Naive thymus-derived CD4-positive, alpha-beta T cell (primary cell): ENCODE results near the gene ANKRD17. TPM values are rescaled to one million over a fixed set of nuclear protein-coding genes. Genes with fewer than 3 reads are reported as not detected.
"Not testable (repeated sequence)": the region's sequence is repeated elsewhere in the genome, so short reads cannot be mapped to it uniquely, and the experiment has no call there.

Experiments
- ATAC-seq: fragments of 150-1000 bp; cut with Tn5 transposase; 2 replicates; pipeline ENCODE4 v1.10.0; 2021; ENCODE audit warnings: mild to moderate bottlenecking, moderate library complexity
- CTCF ChIA-PET: fragments of 350-600 bp; sonication (Branson Sonifier 250); formaldehyde crosslinking; loops from one replicate; lab custom pipeline; 2021; ENCODE audit warnings: antibody characterized with exemption; lab: Charles Lee
- POLR2A ChIA-PET: fragments of 350-600 bp; sonication (Branson Sonifier 250); formaldehyde crosslinking; loops from one replicate; lab custom pipeline; 2021; ENCODE audit warnings: antibody characterized with exemption, inconsistent platforms; lab: Charles Lee
- DNase-seq, 9 donors: peaks; one replicate each; pipeline versions ENCODE4 v3.0.0 to v3.0.0-alpha.2; 2020 to 2022; ENCODE audit warnings: mixed read lengths in 1 of 9
- H3K27ac ChIP-seq: one replicate; pipeline ENCODE4 v1.7.0; 2013; ENCODE audit warnings: mild to moderate bottlenecking, low read depth, low read length, moderate library complexity
- H3K27me3 ChIP-seq, 2 donors: one replicate each; pipeline ENCODE4 v1.7.0; 2013; ENCODE audit warnings: low read length in 2 of 2, mild to moderate bottlenecking in 2 of 2, moderate library complexity in 2 of 2; ENCODE audit not compliant: control insufficient read depth in 2 of 2, insufficient read depth in 2 of 2
- H3K36me3 ChIP-seq, 3 experiments: 1 replicate in 2 of 3; 2 replicates in 1 of 3; pipeline ENCODE4 v1.7.0; 2013; ENCODE audit warnings: low read length in 3 of 3, mild to moderate bottlenecking in 3 of 3, moderate library complexity in 1 of 3; ENCODE audit not compliant: insufficient read depth in 3 of 3, control insufficient read depth in 2 of 3
- H3K4me1 ChIP-seq, 2 donors: one replicate each; pipeline ENCODE4 v1.7.0; 2013; ENCODE audit warnings: low read length in 2 of 2, mild to moderate bottlenecking in 2 of 2, moderate library complexity in 1 of 2; ENCODE audit not compliant: control insufficient read depth in 2 of 2, insufficient read depth in 2 of 2
- H3K4me3 ChIP-seq: 2 replicates; pipeline ENCODE4 v1.7.0; 2013; ENCODE audit warnings: mild to moderate bottlenecking, low read length
- H3K9me3 ChIP-seq, 3 experiments: 1 replicate in 2 of 3; 2 replicates in 1 of 3; pipeline ENCODE4 v1.7.0; 2013; ENCODE audit warnings: low read length in 3 of 3; ENCODE audit not compliant: control insufficient read depth in 2 of 3
- H3K27ac Mint-ChIP-seq, 9 donors: one replicate each; pipeline ENCODE4 v1.8.0; 2020 to 2022; ENCODE audit warnings: mixed read lengths in 9 of 9, mild to moderate bottlenecking in 8 of 9, moderate library complexity in 5 of 9, inconsistent platforms in 2 of 9
- H3K27me3 Mint-ChIP-seq, 5 donors: one replicate each; pipeline ENCODE4 v1.8.0; 2021 to 2022; ENCODE audit warnings: mixed read lengths in 5 of 5, mild to moderate bottlenecking in 1 of 5
- H3K36me3 Mint-ChIP-seq, 5 donors: one replicate each; pipeline ENCODE4 v1.8.0; 2020 to 2022; ENCODE audit warnings: mixed read lengths in 5 of 5, mild to moderate bottlenecking in 3 of 5, inconsistent platforms in 1 of 5
- H3K4me1 Mint-ChIP-seq, 7 donors: one replicate each; pipeline ENCODE4 v1.8.0; 2020 to 2022; ENCODE audit warnings: mixed read lengths in 7 of 7, mild to moderate bottlenecking in 3 of 7, inconsistent platforms in 1 of 7
- H3K4me3 Mint-ChIP-seq, 10 donors: one replicate each; pipeline ENCODE4 v1.8.0; 2020 to 2022; ENCODE audit warnings: mild to moderate bottlenecking in 10 of 10, mixed read lengths in 10 of 10, moderate library complexity in 6 of 10, inconsistent platforms in 2 of 10
- H3K9me3 Mint-ChIP-seq, 11 donors: one replicate each; pipeline ENCODE4 v1.8.0; 2020 to 2022; ENCODE audit warnings: mixed read lengths in 11 of 11, mild to moderate bottlenecking in 4 of 11, inconsistent platforms in 1 of 11, moderate library complexity in 1 of 11
- intact Hi-C, 2 donors: fragments of 100-400 bp; cut with micrococcal nuclease; formaldehyde crosslinking; loops; one replicate each; pipeline ENCODE4 v1.15.1; 2023
- polyA plus RNA-seq, 2 donors: library from polyadenylated mRNA; unstranded; fragments of 300-500 nt; fragmentation: Illumina TruSeq; gene quantifications; one replicate each; pipeline ENCODE4 v1.2.3, GENCODE V29; 2021
- total RNA-seq, 6 experiments: library from RNA in 5 of 6; stranded (reverse) in 5 of 6; gene quantifications; 1 replicate in 5 of 6; 2 replicates in 1 of 6; pipeline ENCODE4 v1.2.3 and lab custom pipeline; 2021 to 2026

ANKRD17 gene
- total and polyA plus RNA-seq, 7 experiments from 2014 or later: 13.1 to 67.5 (median 54.8) TPM

GRCh38 chr4:73258436-73258685 lies 237 bp downstream of the ANKRD17 start:
- peaks cover 37 to 90% (median 71%) of the 10 kb centered on the region in 7 donors for H3K4me1 Mint-ChIP-seq
- peak in 2 of 9 donors; percentile 71 to 73 for DNase-seq

GRCh38 chr4:73257651-73258435 lies 755 bp downstream of the ANKRD17 start:
- ATAC-seq (peak; percentile 9), DNase-seq (peak in 5 of 9 donors; percentile 3 to 20 (median 12))
- no peaks in the 10 kb centered on the region for H3K27me3 ChIP-seq
- peak overlapping the region; percentile 81 for H3K4me3 ChIP-seq
- peaks cover 6 to 45% of the 10 kb centered on the region in 2 donors for H3K4me1 ChIP-seq
- H3K36me3 Mint-ChIP-seq: peaks cover 0 to 10% (median 0%) of the 10 kb centered on the region in 5 donors
- peaks cover 37 to 90% (median 76%) of the 10 kb centered on the region in 7 donors for H3K4me1 Mint-ChIP-seq
- H3K27me3 Mint-ChIP-seq: no peaks in the 10 kb centered on the region
- intact Hi-C loops: loop anchor here (1.0 to 10.0 kb wide), 13 partner anchors 71 to 1139 kb away; partner anchors contain the start of gene MTHFD2L (in 1 of the 2)
- H3K36me3 ChIP-seq: peaks cover 0 to 9% (median 6%) of the 10 kb centered on the region in 3 experiments
- H3K4me3 Mint-ChIP-seq: peak overlapping the region; percentile 98 to 100 (median 99)
- ChIA-PET CTCF (interaction anchor here (0.7 to 1.0 kb wide), 5 partner anchors 35 to 200 kb away, joined by 3 to 4 read pairs (median 3); no protein-coding TSS in a partner anchor), POLR2A (interaction anchor here (1.1 to 7.0 kb wide), 4 partner anchors 34 to 188 kb away, joined by 3 to 84 read pairs (median 10); partner anchors contain the start of gene COX18)
- peaks cover 0 to 6% (median 0%) of the 10 kb centered on the region in 11 donors for H3K9me3 Mint-ChIP-seq
- no peaks in the 10 kb centered on the region for H3K9me3 ChIP-seq
- peak overlapping the region; percentile 96 to 100 (median 100) for H3K27ac Mint-ChIP-seq
- H3K27ac ChIP-seq: peak overlapping the region; percentile 98

More at GRCh38 chr4:73258436-73258685, 237 bp downstream of the ANKRD17 start:
- CTCF ChIA-PET: interaction anchor here (0.9 to 1.0 kb wide), 2 partner anchors 35 to 200 kb away, joined by 3 to 4 read pairs; no protein-coding TSS in a partner anchor
- H3K4me1 ChIP-seq: peaks cover 6 to 45% of the 10 kb centered on the region in 2 donors
- H3K36me3 ChIP-seq: peaks cover 0 to 9% (median under 1%) of the 10 kb centered on the region in 3 experiments
- H3K9me3 ChIP-seq: no peaks in the 10 kb centered on the region
- peak overlapping the region; percentile 81 for H3K4me3 ChIP-seq
- H3K27ac Mint-ChIP-seq: peak overlapping the region; percentile 99 to 100 (median 100)
- H3K36me3 Mint-ChIP-seq: peaks cover 0 to 5% (median 0%) of the 10 kb centered on the region in 5 donors
- peak overlapping the region; percentile 98 to 100 (median 99) for H3K4me3 Mint-ChIP-seq
- H3K27ac ChIP-seq: peak overlapping the region; percentile 98
- peaks cover 0 to 6% (median 0%) of the 10 kb centered on the region in 11 donors for H3K9me3 Mint-ChIP-seq
- peak; percentile 49 for ATAC-seq
- H3K27me3 Mint-ChIP-seq: no peaks in the 10 kb centered on the region
- POLR2A ChIA-PET: interaction anchor here (1.3 to 7.0 kb wide), 5 partner anchors 8 to 189 kb away, joined by 3 to 84 read pairs (median 6); partner anchors contain the start of gene COX18
- no peaks in the 10 kb centered on the region for H3K27me3 ChIP-seq
- intact Hi-C loops: loop anchor here (1.0 to 10.0 kb wide), 8 partner anchors 116 to 1139 kb away; partner anchors contain the start of gene MTHFD2L (in 1 of the 2)

GRCh38 chr4:73257234-73257633 lies 1.4 kb downstream of the ANKRD17 start:
- peak overlapping the region; percentile 81 for H3K4me3 ChIP-seq

GRCh38 chr4:73255847-73256246 lies 2.8 kb downstream of the ANKRD17 start:
- H3K4me1 Mint-ChIP-seq: peaks cover 40 to 89% (median 77%) of the 10 kb centered on the region in 7 donors
- not testable (repeated sequence) for H3K27ac ChIP-seq, DNase-seq, H3K4me3 ChIP-seq, H3K27me3 ChIP-seq, H3K9me3 ChIP-seq, ATAC-seq, H3K9me3 Mint-ChIP-seq, H3K27me3 Mint-ChIP-seq
- peak overlapping the region; percentile 10 to 100 (median 98) for H3K4me3 Mint-ChIP-seq
- peak overlapping the region in 2 of 9 donors; percentile 59 to 65 for H3K27ac Mint-ChIP-seq
- ChIA-PET CTCF (interaction anchor here (0.9 to 1.5 kb wide), 4 partner anchors 20 to 549 kb away, joined by 3 to 5 read pairs (median 4); no protein-coding TSS in a partner anchor), POLR2A (interaction anchor here (0.6 to 7.0 kb wide), 3 partner anchors 10 to 186 kb away, joined by 3 to 84 read pairs (median 6); partner anchors contain the start of gene COX18)
- peaks cover 6 to 56% of the 10 kb centered on the region in 2 donors for H3K4me1 ChIP-seq
- intact Hi-C loops: loop anchor here (2.0 to 10.0 kb wide), 8 partner anchors 17 to 1141 kb away; no protein-coding TSS in a partner anchor
- peaks cover 0 to 10% (median 9%) of the 10 kb centered on the region in 3 experiments for H3K36me3 ChIP-seq
- peaks cover 2 to 20% (median 8%) of the 10 kb centered on the region in 5 donors for H3K36me3 Mint-ChIP-seq

More at GRCh38 chr4:73257234-73257633, 1.4 kb downstream of the ANKRD17 start:
- H3K27ac Mint-ChIP-seq: peak overlapping the region; percentile 96 to 100 (median 100)
- intact Hi-C loops: loop anchor here (1.0 to 10.0 kb wide), 11 partner anchors 70 to 1140 kb away; no protein-coding TSS in a partner anchor
- Histone ChIP-seq H3K27ac (peak overlapping the region; percentile 98), H3K27me3 (no peaks in the 10 kb centered on the region), H3K36me3 (peaks cover 0 to 10% (median 9%) of the 10 kb centered on the region in 3 experiments), H3K4me1 (peaks cover 6 to 47% of the 10 kb centered on the region in 2 donors), H3K9me3 (no peaks in the 10 kb centered on the region)
- peak; percentile 50 for ATAC-seq
- ChIA-PET POLR2A (interaction anchor here (0.6 to 7.0 kb wide), 4 partner anchors 36 to 187 kb away, joined by 3 to 84 read pairs (median 3); partner anchors contain the start of gene COX18), CTCF (interaction anchor here (0.6 to 1.2 kb wide), 6 partner anchors 87 to 153 kb away, joined by 3 to 4 read pairs (median 4); no protein-coding TSS in a partner anchor)
- H3K4me3 Mint-ChIP-seq: peak overlapping the region; percentile 98 to 100 (median 99)
- H3K27me3 Mint-ChIP-seq: no peaks in the 10 kb centered on the region
- H3K36me3 Mint-ChIP-seq: peaks cover 0 to 13% (median 1%) of the 10 kb centered on the region in 5 donors
- DNase-seq: peak; percentile 38 to 71 (median 54)
- H3K4me1 Mint-ChIP-seq: peaks cover 39 to 90% (median 79%) of the 10 kb centered on the region in 7 donors
- peaks cover 0 to 6% (median 0%) of the 10 kb centered on the region in 11 donors for H3K9me3 Mint-ChIP-seq

- no peak for ATAC-seq
These were observed 6.6 kb downstream of the ANKRD17 start for GRCh38 chr4:73252001-73252400.

More at GRCh38 chr4:73252001-73252400, 6.6 kb downstream of the ANKRD17 start:
- H3K27ac Mint-ChIP-seq: peak overlapping the region in 1 of 9 donors; percentile 46
- POLR2A ChIA-PET: no interaction called here
- Histone ChIP-seq H3K27ac (no peak overlapping the region), H3K36me3 (peaks cover 0 to 10% (median 0%) of the 10 kb centered on the region in 3 experiments), H3K9me3 (no peaks in the 10 kb centered on the region), H3K27me3 (no peaks in the 10 kb centered on the region), H3K4me3 (no peak overlapping the region), H3K4me1 (peaks cover 5 to 40% of the 10 kb centered on the region in 2 donors)
- no peak for DNase-seq
- H3K4me3 Mint-ChIP-seq: peak overlapping the region in 4 of 10 donors; percentile 36 to 64 (median 46)
- peaks cover 0 to 2% (median 0%) of the 10 kb centered on the region in 11 donors for H3K9me3 Mint-ChIP-seq
- H3K4me1 Mint-ChIP-seq: peaks cover 39 to 94% (median 81%) of the 10 kb centered on the region in 7 donors
- H3K36me3 Mint-ChIP-seq: peaks cover 3 to 39% (median 20%) of the 10 kb centered on the region in 5 donors
- no peaks in the 10 kb centered on the region for H3K27me3 Mint-ChIP-seq
- CTCF ChIA-PET: interaction anchor here (2.1 kb wide), 1 partner anchor 124 kb away, joined by 6 read pairs; no protein-coding TSS in a partner anchor
- intact Hi-C loops: loop anchor here in 1 of 2 donors (10.0 kb wide), 1 partner anchor 727 kb away; no protein-coding TSS in a partner anchor
